Stimulated activated CD8-positive, alpha-beta memory T cell treated with anti-CD3 and anti-CD28 coated beads, Interleukin-4, amount 100 ng/mL, for 48 hours (primary cell): ENCODE data around the gene RHEX.

Source experiments
- DNase-seq: peaks from one replicate; pipeline ENCODE4 v3.0.0-alpha.2; 2020

Gene RHEX

GRCh38 chr1:206052919-206053610, at the start of gene RHEX:
Gene RHEX, plus strand, starts transcription at chr1:206053173. Its CDS starts 44,656 bp downstream, at chr1:206097829.
- peak; percentile 42 for DNase-seq

- DNase-seq = no peak
These were observed 48.8 kb upstream of the RHEX start for GRCh38 chr1:206003854-206004800.

- peak; percentile 14 for DNase-seq
These were observed 48.1 kb upstream of the RHEX start for GRCh38 chr1:206004826-206005225.

GRCh38 chr1:206005234-206005633, 47.7 kb upstream of the RHEX start:
- peak; percentile 6 for DNase-seq

GRCh38 chr1:206005778-206006180, 47.2 kb upstream of the RHEX start:
- DNase-seq = peak; percentile 19

GRCh38 chr1:206006946-206007345, 46.0 kb upstream of the RHEX start:
- peak; percentile 9 for DNase-seq

GRCh38 chr1:206010060-206010459, 42.9 kb upstream of the RHEX start:
- DNase-seq = peak; percentile 10

GRCh38 chr1:206011057-206011456, 41.9 kb upstream of the RHEX start:
- DNase-seq = peak; percentile 43

- peak; percentile 51 for DNase-seq
These were observed 40.7 kb upstream of the RHEX start for GRCh38 chr1:206012086-206012859.

GRCh38 chr1:206013026-206013795, 39.8 kb upstream of the RHEX start:
- peak; percentile 12 for DNase-seq

- DNase-seq = peak; percentile 10
These were observed 38.4 kb upstream of the RHEX start for GRCh38 chr1:206014601-206015000.

GRCh38 chr1:206015071-206015470, 37.9 kb upstream of the RHEX start:
- no peak for DNase-seq

GRCh38 chr1:206020393-206021007, 32.5 kb upstream of the RHEX start:
- no peak for DNase-seq

GRCh38 chr1:206021008-206021625, 31.9 kb upstream of the RHEX start:
- DNase-seq = no peak

- DNase-seq = no peak
These were observed 31.2 kb upstream of the RHEX start for GRCh38 chr1:206021626-206022365.

- DNase-seq = no peak
These were observed 30.2 kb upstream of the RHEX start for GRCh38 chr1:206022766-206023165.

GRCh38 chr1:206023695-206024094, 29.3 kb upstream of the RHEX start, which contains the start of gene CTSE:
Gene CTSE, minus strand, starts transcription at chr1:206023895. Its CDS starts 104 bp downstream, at chr1:206023791.
- no peak for DNase-seq

GRCh38 chr1:206025283-206025820, 27.6 kb upstream of the RHEX start:
- DNase-seq = no peak

GRCh38 chr1:206029484-206029883, 23.5 kb upstream of the RHEX start:
- no peak for DNase-seq

GRCh38 chr1:206030191-206030590, 22.8 kb upstream of the RHEX start:
- DNase-seq = no peak
